Astrocyte (in vitro differentiated cells and primary cell): ENCODE measurements around the gene HAUS8. TPM values are rescaled to one million over a fixed set of nuclear protein-coding genes. Genes with fewer than 3 reads are reported as not detected.

Source experiments
- DNase-seq: peaks from one replicate; pipeline ENCODE4 v3.0.0-alpha.2; 2010; ENCODE audit warnings: low read depth
- FAIRE-seq: peaks from 2 replicates; lab custom pipeline; 2011; peaks lifted over from hg19 to GRCh38; lab: Jason Lieb, UNC
- H2AFZ ChIP-seq: 2 replicates; pipeline ENCODE4 v1.6.0; 2012; ENCODE audit warnings: low read depth, low read length, inconsistent platforms
- H3K27ac ChIP-seq: 2 replicates; pipeline ENCODE4 v1.5.1; 2011; ENCODE audit warnings: low read depth, low read length, inconsistent platforms
- H3K27me3 ChIP-seq: 2 replicates; pipeline ENCODE4 v1.6.0; 2011; ENCODE audit warnings: low read length, inconsistent platforms; ENCODE audit not compliant: insufficient read depth
- H3K36me3 ChIP-seq: 2 replicates; pipeline ENCODE4 v1.5.1; 2011; ENCODE audit warnings: low read length, inconsistent platforms; ENCODE audit not compliant: insufficient read depth
- H3K4me1 ChIP-seq: 2 replicates; pipeline ENCODE4 v1.5.1; 2011; ENCODE audit warnings: low read length, inconsistent platforms; ENCODE audit not compliant: insufficient read depth
- H3K4me2 ChIP-seq: 2 replicates; pipeline ENCODE4 v1.6.0; 2012; ENCODE audit warnings: low read length, inconsistent platforms
- H3K4me3 ChIP-seq: 2 replicates; pipeline ENCODE4 v1.5.1; 2011; ENCODE audit warnings: low read depth, mild to moderate bottlenecking, low read length, inconsistent platforms; ENCODE audit not compliant: insufficient read depth
- H3K79me2 ChIP-seq: 2 replicates; pipeline ENCODE4 v1.6.0; 2012; ENCODE audit warnings: mild to moderate bottlenecking, low read length, inconsistent platforms; ENCODE audit not compliant: insufficient read depth
- H3K9ac ChIP-seq: 2 replicates; pipeline ENCODE4 v1.6.0; 2012; ENCODE audit warnings: mild to moderate bottlenecking, low read length, inconsistent platforms
- H3K9me3 ChIP-seq: 2 replicates; pipeline ENCODE4 v1.5.1; 2012; ENCODE audit warnings: low read depth, mild to moderate bottlenecking, low read length, inconsistent platforms; ENCODE audit not compliant: insufficient read depth
- H4K20me1 ChIP-seq: 2 replicates; pipeline ENCODE4 v1.6.0; 2012; ENCODE audit warnings: low read length, inconsistent platforms; ENCODE audit not compliant: insufficient read depth
- H3K27ac Mint-ChIP-seq: one replicate; pipeline ENCODE4 v1.8.0; 2021; ENCODE audit warnings: mild to moderate bottlenecking, mixed read lengths; ENCODE audit not compliant: unreplicated experiment
- H3K27me3 Mint-ChIP-seq: one replicate; pipeline ENCODE4 v1.8.0; 2021; ENCODE audit warnings: low read depth, mixed read lengths; ENCODE audit not compliant: unreplicated experiment
- H3K36me3 Mint-ChIP-seq: one replicate; pipeline ENCODE4 v1.8.0; 2021; ENCODE audit warnings: low read depth, mixed read lengths; ENCODE audit not compliant: unreplicated experiment
- H3K4me1 Mint-ChIP-seq: one replicate; pipeline ENCODE4 v1.8.0; 2021; ENCODE audit warnings: low read depth, mixed read lengths; ENCODE audit not compliant: unreplicated experiment
- H3K4me3 Mint-ChIP-seq: one replicate; pipeline ENCODE4 v1.8.0; 2021; ENCODE audit warnings: mild to moderate bottlenecking, moderate library complexity, mixed read lengths; ENCODE audit not compliant: unreplicated experiment
- H3K9me3 Mint-ChIP-seq: one replicate; pipeline ENCODE4 v1.8.0; 2021; ENCODE audit warnings: mild to moderate bottlenecking, mixed read lengths; ENCODE audit not compliant: unreplicated experiment
- CTCF ChIP-seq: IDR thresholded peaks from 2 replicates; pipeline ENCODE4 v1.5.1; 2011; ENCODE audit warnings: low read depth, mild to moderate bottlenecking, inconsistent platforms, low read length, moderate library complexity; ENCODE audit not compliant: insufficient read depth
- EZH2 ChIP-seq: IDR thresholded peaks from 2 replicates; pipeline ENCODE4 v1.6.1; 2012; ENCODE audit warnings: mild to moderate bottlenecking, low read length, inconsistent platforms; ENCODE audit not compliant: insufficient read depth
- total RNA-seq: library from RNA; stranded (reverse); gene quantifications from 2 replicates; pipeline ENCODE4 v1.2.1, GENCODE V29; 2021

Gene HAUS8
- total RNA-seq, 1 donor from 2014 or later = 5.6 TPM

DNA sequence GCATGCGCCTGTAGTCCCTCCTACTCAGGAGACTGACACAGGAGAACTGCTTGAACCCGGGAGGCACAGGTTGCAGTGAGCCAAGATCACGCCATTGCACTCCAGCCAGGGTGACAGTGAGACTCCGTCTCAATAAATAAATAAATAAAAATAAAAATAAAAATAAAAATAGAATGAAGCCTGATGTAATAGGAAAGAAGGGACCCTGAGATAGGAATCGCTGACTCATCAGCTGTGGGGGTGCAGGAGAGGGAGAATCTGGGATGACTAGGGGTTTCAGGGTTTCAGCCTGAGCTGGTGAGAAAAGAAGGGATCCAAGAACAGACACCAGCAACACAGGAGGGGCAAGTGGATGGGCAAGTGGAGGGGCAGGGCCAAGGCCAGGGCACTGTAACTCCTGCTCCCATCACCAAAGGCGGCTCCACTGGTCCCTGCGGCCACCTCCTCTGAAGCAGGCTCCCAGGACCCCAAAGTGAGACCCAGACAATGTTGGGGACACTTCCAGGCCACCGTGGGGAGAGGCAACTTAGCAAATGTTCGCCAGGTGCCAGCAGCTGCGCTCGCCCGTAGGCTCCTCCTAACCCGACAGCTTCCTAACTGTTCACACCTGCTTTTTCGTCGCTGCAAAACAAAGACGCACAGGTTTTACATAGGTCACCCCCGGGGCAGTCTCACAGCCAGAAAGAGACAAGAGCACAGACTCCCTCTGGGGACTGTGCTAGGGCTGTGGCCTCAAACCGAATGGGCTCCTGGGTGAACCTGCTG lies 1.2 kb downstream of the HAUS8 start:
- Histone ChIP-seq H3K27ac (peak overlapping the region; percentile 93), H2AFZ (peak overlapping the region; percentile 6), H3K27me3 (no peaks in the 10 kb centered on the region), H3K9me3 (no peaks in the 10 kb centered on the region), H3K4me1 (peaks cover 32% of the 10 kb centered on the region), H3K9ac (peak overlapping the region; percentile 98), H3K4me2 (peak overlapping the region; percentile 93), H3K36me3 (peaks cover 13% of the 10 kb centered on the region), H3K79me2 (peaks cover 87% of the 10 kb centered on the region), H4K20me1 (peaks cover 22% of the 10 kb centered on the region), H3K4me3 (peak overlapping the region; percentile 79)
- peaks cover 6% of the 10 kb centered on the region for H3K36me3 Mint-ChIP-seq
- H3K27ac Mint-ChIP-seq = peak overlapping the region; percentile 94
- TF ChIP-seq CTCF (no peak), EZH2 (no peak)
- H3K4me3 Mint-ChIP-seq = peak overlapping the region; percentile 94
- H3K4me1 Mint-ChIP-seq = peaks cover 17% of the 10 kb centered on the region
- no peaks in the 10 kb centered on the region for H3K27me3 Mint-ChIP-seq
- DNase-seq (no peak), FAIRE-seq (no peak)
- no peaks in the 10 kb centered on the region for H3K9me3 Mint-ChIP-seq

- Histone ChIP-seq H3K27me3 (no peaks in the 10 kb centered on the region), H4K20me1 (peaks cover 1% of the 10 kb centered on the region), H3K4me3 (no peak overlapping the region), H3K9ac (no peak overlapping the region), H3K27ac (no peak overlapping the region), H2AFZ (no peak overlapping the region), H3K36me3 (peaks cover 9% of the 10 kb centered on the region), H3K9me3 (no peaks in the 10 kb centered on the region), H3K4me1 (peaks cover 9% of the 10 kb centered on the region), H3K79me2 (peaks cover 62% of the 10 kb centered on the region), H3K4me2 (no peak overlapping the region)
- peaks cover 3% of the 10 kb centered on the region for H3K36me3 Mint-ChIP-seq
- H3K4me3 Mint-ChIP-seq = no peak overlapping the region
- TF ChIP-seq CTCF (no peak), EZH2 (no peak)
- H3K9me3 Mint-ChIP-seq = no peaks in the 10 kb centered on the region
- H3K4me1 Mint-ChIP-seq = peaks cover 7% of the 10 kb centered on the region
- no peak overlapping the region for H3K27ac Mint-ChIP-seq
- no peaks in the 10 kb centered on the region for H3K27me3 Mint-ChIP-seq
- FAIRE-seq (no peak), DNase-seq (no peak)
Measured at GRCh38 chr19:17070912-17071311, 4.3 kb downstream of the HAUS8 start.

GRCh38 chr19:17070421-17070820 lies 4.8 kb downstream of the HAUS8 start:
- FAIRE-seq (no peak), DNase-seq (no peak)
- Histone ChIP-seq H3K79me2 (peaks cover 62% of the 10 kb centered on the region), H4K20me1 (no peaks in the 10 kb centered on the region), H3K36me3 (peaks cover 9% of the 10 kb centered on the region), H3K4me3 (no peak overlapping the region), H3K9me3 (no peaks in the 10 kb centered on the region), H3K4me1 (peaks cover 9% of the 10 kb centered on the region), H3K4me2 (no peak overlapping the region), H3K9ac (no peak overlapping the region), H3K27ac (no peak overlapping the region), H3K27me3 (no peaks in the 10 kb centered on the region), H2AFZ (no peak overlapping the region)
- H3K36me3 Mint-ChIP-seq = peaks cover 3% of the 10 kb centered on the region
- H3K9me3 Mint-ChIP-seq = no peaks in the 10 kb centered on the region
- TF ChIP-seq EZH2 = no peak
- TF ChIP-seq CTCF = no peak
- H3K27me3 Mint-ChIP-seq = no peaks in the 10 kb centered on the region
- no peak overlapping the region for H3K4me3 Mint-ChIP-seq
- H3K4me1 Mint-ChIP-seq = peaks cover 7% of the 10 kb centered on the region
- no peak overlapping the region for H3K27ac Mint-ChIP-seq
